Activated naive CD8-positive, alpha-beta T cell (primary cell): Measurements from ENCODE around the gene SNED1.

Experiments used
- H3K27ac Mint-ChIP-seq: one replicate; pipeline ENCODE4 v1.8.0; 2021; ENCODE audit warnings: mixed read lengths
- H3K27me3 Mint-ChIP-seq: one replicate; pipeline ENCODE4 v1.8.0; 2021; ENCODE audit warnings: mixed read lengths
- H3K36me3 Mint-ChIP-seq: one replicate; pipeline ENCODE4 v1.8.0; 2021; ENCODE audit warnings: mixed read lengths
- H3K4me1 Mint-ChIP-seq: one replicate; pipeline ENCODE4 v1.8.0; 2021; ENCODE audit warnings: low read depth, mixed read lengths
- H3K4me3 Mint-ChIP-seq: one replicate; pipeline ENCODE4 v1.8.0; 2021; ENCODE audit warnings: mild to moderate bottlenecking, mixed read lengths
- H3K9me3 Mint-ChIP-seq: one replicate; pipeline ENCODE4 v1.8.0; 2021; ENCODE audit warnings: low read depth, mixed read lengths

Gene SNED1

GRCh38 chr2:241132538-241133435 is 134.4 kb downstream of the SNED1 start:
- no peaks in the 10 kb centered on the region for H3K9me3 Mint-ChIP-seq
- H3K36me3 Mint-ChIP-seq, result peaks cover 12% of the 10 kb centered on the region
- H3K4me1 Mint-ChIP-seq, result peaks cover 7% of the 10 kb centered on the region
- no peaks in the 10 kb centered on the region for H3K27me3 Mint-ChIP-seq
- no peak overlapping the region for H3K27ac Mint-ChIP-seq
- no peak overlapping the region for H3K4me3 Mint-ChIP-seq

GRCh38 chr2:241133436-241133820 is 135.0 kb downstream of the SNED1 start:
- H3K36me3 Mint-ChIP-seq, result peaks cover 13% of the 10 kb centered on the region
- H3K9me3 Mint-ChIP-seq, result no peaks in the 10 kb centered on the region
- no peaks in the 10 kb centered on the region for H3K27me3 Mint-ChIP-seq

DNA sequence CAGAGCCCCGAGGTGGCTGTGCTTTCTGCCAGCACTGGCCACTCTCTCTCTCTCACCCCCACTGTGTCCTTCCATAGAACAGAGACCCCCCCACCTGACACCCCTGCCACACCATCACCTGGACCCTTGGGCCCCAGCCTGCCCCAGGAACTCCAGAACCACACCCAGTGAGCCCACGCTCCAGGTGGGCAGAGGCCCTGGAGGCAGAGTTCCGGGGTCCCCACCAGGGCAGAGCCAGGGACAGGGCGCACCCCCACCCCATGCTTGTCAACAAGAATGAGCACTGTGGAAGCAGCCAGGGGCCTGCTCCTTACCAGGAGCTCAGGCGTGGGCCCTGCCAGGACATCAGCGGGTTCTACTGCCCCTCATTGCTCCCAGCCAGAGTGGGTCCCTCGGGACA is 136.3 kb downstream of the SNED1 start:
- H3K4me1 Mint-ChIP-seq, result peaks cover 1% of the 10 kb centered on the region
- H3K4me3 Mint-ChIP-seq, result no peak overlapping the region
- peaks cover 13% of the 10 kb centered on the region for H3K36me3 Mint-ChIP-seq
- no peak overlapping the region for H3K27ac Mint-ChIP-seq
- H3K27me3 Mint-ChIP-seq, result no peaks in the 10 kb centered on the region
- H3K9me3 Mint-ChIP-seq, result no peaks in the 10 kb centered on the region

More at GRCh38 chr2:241133436-241133820, 135.0 kb downstream of the SNED1 start:
- no peak overlapping the region for H3K27ac Mint-ChIP-seq
- no peak overlapping the region for H3K4me3 Mint-ChIP-seq
- peaks cover 1% of the 10 kb centered on the region for H3K4me1 Mint-ChIP-seq

DNA sequence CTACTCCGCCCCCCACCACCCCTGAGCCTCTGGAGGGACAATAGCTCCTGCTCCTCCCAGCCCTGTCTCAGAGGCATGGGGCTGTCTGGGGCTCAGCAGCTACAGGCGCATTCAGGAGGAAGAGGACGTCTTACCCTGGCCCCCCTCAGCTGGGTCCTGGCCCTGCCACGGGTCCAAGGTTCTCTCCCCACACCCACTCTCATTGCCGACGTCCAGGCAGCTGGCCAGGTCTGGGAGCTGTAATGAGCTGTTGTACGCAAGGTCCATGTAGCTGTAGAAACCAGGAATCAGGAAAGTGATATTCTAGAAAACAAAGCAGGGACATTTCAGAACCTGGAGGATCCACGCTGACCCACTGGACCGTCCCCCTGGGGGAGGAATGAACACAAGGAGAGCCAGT is 137.3 kb downstream of the SNED1 start:
- Mint-ChIP-seq H3K9me3 (no peaks in the 10 kb centered on the region), H3K36me3 (peaks cover 10% of the 10 kb centered on the region), H3K4me1 (peaks cover 1% of the 10 kb centered on the region), H3K27me3 (no peaks in the 10 kb centered on the region), H3K27ac (no peak overlapping the region), H3K4me3 (no peak overlapping the region)

DNA sequence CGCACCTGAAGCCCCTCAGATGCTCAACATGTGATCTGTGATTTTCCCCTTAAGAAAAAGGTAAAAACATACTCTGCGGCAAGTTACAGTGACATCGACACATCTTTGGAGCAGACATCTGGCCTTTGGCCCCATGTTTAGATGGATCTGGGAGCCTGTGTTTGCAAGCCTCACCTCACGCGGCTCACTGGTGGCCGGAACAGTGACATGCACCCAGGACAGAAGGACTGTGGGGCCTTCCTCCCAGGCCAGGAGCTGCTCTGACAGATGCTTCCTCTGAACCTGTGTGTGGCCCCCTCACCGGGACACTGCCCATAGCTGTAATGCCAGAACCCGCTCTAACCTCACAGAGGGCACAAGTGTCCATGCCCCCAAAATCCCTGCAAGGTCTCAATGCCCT is 137.8 kb downstream of the SNED1 start:
- H3K27me3 Mint-ChIP-seq, result no peaks in the 10 kb centered on the region
- H3K9me3 Mint-ChIP-seq, result no peaks in the 10 kb centered on the region
- no peak overlapping the region for H3K4me3 Mint-ChIP-seq
- no peak overlapping the region for H3K27ac Mint-ChIP-seq
- peaks cover 9% of the 10 kb centered on the region for H3K36me3 Mint-ChIP-seq
- H3K4me1 Mint-ChIP-seq, result peaks cover 1% of the 10 kb centered on the region

- H3K4me3 Mint-ChIP-seq, result no peak overlapping the region
- H3K27me3 Mint-ChIP-seq, result no peaks in the 10 kb centered on the region
- peaks cover 12% of the 10 kb centered on the region for H3K36me3 Mint-ChIP-seq
- peaks cover 1% of the 10 kb centered on the region for H3K4me1 Mint-ChIP-seq
- no peak overlapping the region for H3K27ac Mint-ChIP-seq
- no peaks in the 10 kb centered on the region for H3K9me3 Mint-ChIP-seq
Measured at GRCh38 chr2:241136661-241137260, 138.3 kb downstream of the SNED1 start.

- Mint-ChIP-seq H3K4me3 (no peak overlapping the region), H3K4me1 (peaks cover under 1% of the 10 kb centered on the region), H3K27me3 (no peaks in the 10 kb centered on the region), H3K27ac (no peak overlapping the region), H3K36me3 (peaks cover 11% of the 10 kb centered on the region), H3K9me3 (no peaks in the 10 kb centered on the region)
Measured at GRCh38 chr2:241137276-241138190, 139.1 kb downstream of the SNED1 start.

GRCh38 chr2:241138471-241138870 is 140.1 kb downstream of the SNED1 start:
- Mint-ChIP-seq H3K36me3 (peaks cover 7% of the 10 kb centered on the region), H3K27me3 (no peaks in the 10 kb centered on the region), H3K9me3 (no peaks in the 10 kb centered on the region), H3K4me3 (no peak overlapping the region), H3K4me1 (no peaks in the 10 kb centered on the region), H3K27ac (no peak overlapping the region)

DNA sequence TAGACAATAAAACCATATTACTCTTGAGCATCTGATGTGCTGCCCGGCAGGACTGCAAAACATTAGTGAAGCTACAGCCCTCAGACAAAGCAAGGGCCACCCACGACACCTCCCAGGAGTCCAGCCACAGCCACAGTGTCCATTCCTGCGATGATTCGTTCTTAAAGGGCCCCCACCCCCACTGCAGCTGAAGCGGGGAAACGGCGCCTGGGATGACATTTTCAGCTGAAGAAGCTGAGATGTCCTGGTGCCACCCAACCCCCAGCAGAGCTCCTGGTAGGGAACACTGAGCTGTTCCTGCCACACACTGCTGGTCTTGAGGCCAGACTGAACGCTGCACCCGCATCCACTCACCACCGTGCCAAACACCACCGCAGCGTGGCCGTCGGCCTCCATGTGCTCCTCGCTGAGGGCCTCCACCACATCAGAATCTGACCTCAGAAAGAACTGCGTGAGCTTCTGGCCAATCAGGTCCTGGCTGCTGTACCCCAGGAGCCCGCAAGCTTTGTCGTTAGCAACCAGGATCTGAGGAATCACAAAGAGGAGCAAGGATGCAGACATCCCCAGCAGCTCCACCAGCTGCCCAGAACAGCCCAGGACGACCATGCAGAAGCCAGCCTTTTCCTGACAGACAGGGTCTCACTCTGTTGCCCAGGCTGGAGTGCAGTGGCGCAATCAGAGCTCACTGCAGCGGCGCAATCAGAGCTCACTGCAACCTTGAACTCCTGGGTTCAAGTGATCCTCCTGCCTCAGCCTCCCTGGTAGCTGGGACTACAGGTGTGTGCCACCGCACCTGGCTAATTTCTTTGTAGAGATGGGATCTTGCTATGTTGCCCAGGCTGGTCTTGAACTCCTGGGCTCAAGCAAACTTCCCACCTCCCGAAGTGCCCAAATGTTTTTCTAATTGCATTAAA is 141.4 kb downstream of the SNED1 start:
- H3K4me1 Mint-ChIP-seq, result no peaks in the 10 kb centered on the region
- no peak overlapping the region for H3K4me3 Mint-ChIP-seq
- H3K27me3 Mint-ChIP-seq, result no peaks in the 10 kb centered on the region
- peaks cover 7% of the 10 kb centered on the region for H3K36me3 Mint-ChIP-seq
- H3K27ac Mint-ChIP-seq, result no peak overlapping the region
- no peaks in the 10 kb centered on the region for H3K9me3 Mint-ChIP-seq

DNA sequence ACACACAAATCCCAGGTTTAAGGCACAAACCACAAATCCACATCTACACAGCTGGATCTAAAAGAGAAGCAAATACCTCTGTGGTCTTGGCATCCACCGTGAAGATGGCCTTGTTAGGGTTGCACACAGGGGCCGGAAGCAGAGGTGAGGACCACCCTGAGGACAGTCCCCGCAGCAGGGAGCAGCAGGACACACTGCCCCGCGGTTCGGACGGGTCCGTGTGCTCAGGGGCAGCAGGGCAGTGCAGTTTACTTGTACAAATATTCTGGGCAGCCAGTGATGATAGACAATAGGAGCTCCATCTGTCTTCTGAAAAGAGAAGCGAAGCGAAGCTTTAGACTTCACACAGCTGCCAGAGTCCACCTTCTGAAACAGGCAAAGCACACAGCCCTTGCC is 142.0 kb downstream of the SNED1 start:
- H3K27me3 Mint-ChIP-seq, result no peaks in the 10 kb centered on the region
- peaks cover 7% of the 10 kb centered on the region for H3K36me3 Mint-ChIP-seq
- no peaks in the 10 kb centered on the region for H3K9me3 Mint-ChIP-seq
- H3K4me3 Mint-ChIP-seq, result no peak overlapping the region
- H3K27ac Mint-ChIP-seq, result no peak overlapping the region
- H3K4me1 Mint-ChIP-seq, result no peaks in the 10 kb centered on the region

GRCh38 chr2:241141214-241141770 is 142.9 kb downstream of the SNED1 start:
- Mint-ChIP-seq H3K27ac (no peak overlapping the region), H3K4me1 (peaks cover under 1% of the 10 kb centered on the region), H3K4me3 (no peak overlapping the region), H3K36me3 (peaks cover 7% of the 10 kb centered on the region), H3K9me3 (no peaks in the 10 kb centered on the region), H3K27me3 (no peaks in the 10 kb centered on the region)

DNA sequence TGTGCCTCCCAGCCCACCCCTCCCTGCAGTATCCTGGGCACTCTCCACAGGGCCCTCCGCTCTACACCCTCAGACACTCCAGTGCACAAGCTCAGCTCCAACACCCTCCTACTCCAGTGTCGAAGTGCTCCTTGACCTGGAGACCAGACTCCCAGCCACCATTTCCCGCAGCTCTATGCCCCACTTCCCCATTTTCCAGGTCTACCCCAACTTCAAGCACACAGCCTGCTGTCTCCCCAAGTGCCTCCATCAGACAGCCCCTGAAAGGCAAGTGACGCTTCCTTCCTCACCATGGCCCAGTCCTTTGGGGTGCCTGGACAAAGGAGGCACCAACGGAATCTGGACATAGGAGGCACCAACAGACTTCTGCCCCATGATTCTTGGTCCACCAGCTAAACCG is 143.6 kb downstream of the SNED1 start:
- H3K36me3 Mint-ChIP-seq, result peaks cover 7% of the 10 kb centered on the region
- H3K27me3 Mint-ChIP-seq, result no peaks in the 10 kb centered on the region
- H3K9me3 Mint-ChIP-seq, result no peaks in the 10 kb centered on the region
- H3K4me1 Mint-ChIP-seq, result peaks cover 5% of the 10 kb centered on the region
- H3K4me3 Mint-ChIP-seq, result no peak overlapping the region
- no peak overlapping the region for H3K27ac Mint-ChIP-seq

DNA sequence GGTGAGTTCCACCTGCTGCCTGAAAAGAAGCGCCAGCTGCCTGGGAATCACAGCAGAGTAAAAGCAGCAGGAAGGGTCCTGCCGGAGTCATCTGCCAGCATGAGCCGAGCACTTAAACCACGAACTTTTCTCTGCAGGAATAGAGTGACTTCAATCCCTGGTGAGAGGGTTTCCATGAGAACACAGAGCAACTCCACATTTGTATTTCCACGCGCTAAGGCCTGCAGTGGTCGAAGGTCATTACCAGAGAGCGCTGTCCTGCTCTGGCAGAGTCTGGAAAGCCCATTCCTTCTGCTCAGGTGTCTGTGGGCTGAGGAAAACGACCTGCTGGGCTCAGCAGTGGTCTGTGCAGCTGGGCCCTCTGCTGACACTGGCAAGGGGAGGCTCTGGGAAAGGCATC is 144.2 kb downstream of the SNED1 start:
- Mint-ChIP-seq H3K9me3 (no peaks in the 10 kb centered on the region), H3K36me3 (peaks cover 7% of the 10 kb centered on the region), H3K27ac (no peak overlapping the region), H3K4me1 (peaks cover 6% of the 10 kb centered on the region), H3K27me3 (no peaks in the 10 kb centered on the region), H3K4me3 (no peak overlapping the region)
